HG03439 (cell line): ENCODE measurements around the gene CHD5.

Source experiments
- ATAC-seq: cut with Tn5 transposase; IDR thresholded peaks from one replicate; pipeline ENCODE4 v1.9.1; 2021; ENCODE audit warnings: mild to moderate bottlenecking, moderate library complexity; ENCODE audit not compliant: unreplicated experiment

The CHD5 gene

GRCh38 chr1:6157132-6157527, 23.0 kb downstream of the CHD5 start:
- ATAC-seq = no peak

- ATAC-seq = no peak
These were observed 25.4 kb downstream of the CHD5 start for GRCh38 chr1:6154525-6155319.

GRCh38 chr1:6152882-6153281, 27.2 kb downstream of the CHD5 start:
- ATAC-seq = no peak

GRCh38 chr1:6152181-6152580, 27.9 kb downstream of the CHD5 start:
- no peak for ATAC-seq

- no peak for ATAC-seq
These were observed 28.8 kb downstream of the CHD5 start for GRCh38 chr1:6151291-6151822.

GRCh38 chr1:6150006-6150938, 29.8 kb downstream of the CHD5 start:
- no peak for ATAC-seq

GRCh38 chr1:6149597-6149996, 30.5 kb downstream of the CHD5 start:
- no peak for ATAC-seq

- no peak for ATAC-seq
These were observed 31.5 kb downstream of the CHD5 start for GRCh38 chr1:6148497-6149241.

GRCh38 chr1:6145864-6146410, 34.2 kb downstream of the CHD5 start:
- ATAC-seq = no peak

GRCh38 chr1:6145396-6145750, 34.7 kb downstream of the CHD5 start:
- no peak for ATAC-seq

GRCh38 chr1:6144647-6145395, 35.3 kb downstream of the CHD5 start:
- ATAC-seq = no peak

GRCh38 chr1:6144175-6144574, 35.9 kb downstream of the CHD5 start:
- no peak for ATAC-seq

- ATAC-seq = no peak
These were observed 36.7 kb downstream of the CHD5 start for GRCh38 chr1:6143395-6143794.

- ATAC-seq = no peak
These were observed 37.4 kb downstream of the CHD5 start for GRCh38 chr1:6142734-6143133.

GRCh38 chr1:6142036-6142621, 38.0 kb downstream of the CHD5 start:
- no peak for ATAC-seq

- no peak for ATAC-seq
These were observed 38.5 kb downstream of the CHD5 start for GRCh38 chr1:6141592-6141991.

GRCh38 chr1:6140413-6140812, 39.7 kb downstream of the CHD5 start:
- no peak for ATAC-seq

GRCh38 chr1:6137758-6138157, 42.4 kb downstream of the CHD5 start:
- no peak for ATAC-seq

GRCh38 chr1:6136516-6137220, 43.5 kb downstream of the CHD5 start:
- no peak for ATAC-seq
